Measurements from ENCODE around the gene RNASEH1. TPM values are rescaled to one million over a fixed set of nuclear protein-coding genes. Genes with fewer than 3 reads are reported as not detected.

RNASEH1 gene
- total RNA-seq, 1 donor from 2014 or later, result 28.5 TPM

DNA sequence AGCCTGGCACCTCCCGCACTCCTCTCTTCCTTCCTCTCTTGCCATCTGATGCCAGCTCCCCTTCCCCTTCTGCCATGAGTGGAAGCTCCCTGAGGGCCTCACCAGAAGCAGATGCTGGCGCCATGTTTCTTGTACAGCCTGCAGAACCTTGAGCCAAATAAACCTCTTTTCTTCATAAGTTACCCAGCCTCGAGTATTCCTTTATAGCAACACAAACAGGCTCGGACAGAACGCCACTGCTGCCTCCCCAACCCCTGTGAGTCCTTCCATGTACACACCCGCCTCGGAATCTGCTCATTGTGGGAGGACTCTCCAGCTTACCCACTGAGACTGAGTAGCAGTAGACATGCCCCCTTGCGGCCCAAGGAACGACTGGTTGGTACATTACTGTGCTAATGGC lies 8.7 kb upstream of the RNASEH1 start:
- H3K27me3 Mint-ChIP-seq, result no peaks in the 10 kb centered on the region
- POLR2A ChIA-PET, result no interaction called here
- intact Hi-C loops (cut with micrococcal nuclease), result no loop called here
- H3K9me3 Mint-ChIP-seq, result no peaks in the 10 kb centered on the region
- ATAC-seq (ENCODE audit: low read depth) (no peak), DNase-seq (no peak)
- H3K4me3 Mint-ChIP-seq, result no peak overlapping the region
- peak overlapping the region; percentile 65 for H3K27ac Mint-ChIP-seq
- CTCF ChIA-PET, result no interaction called here
- TF ChIP-seq, protein P1, sequence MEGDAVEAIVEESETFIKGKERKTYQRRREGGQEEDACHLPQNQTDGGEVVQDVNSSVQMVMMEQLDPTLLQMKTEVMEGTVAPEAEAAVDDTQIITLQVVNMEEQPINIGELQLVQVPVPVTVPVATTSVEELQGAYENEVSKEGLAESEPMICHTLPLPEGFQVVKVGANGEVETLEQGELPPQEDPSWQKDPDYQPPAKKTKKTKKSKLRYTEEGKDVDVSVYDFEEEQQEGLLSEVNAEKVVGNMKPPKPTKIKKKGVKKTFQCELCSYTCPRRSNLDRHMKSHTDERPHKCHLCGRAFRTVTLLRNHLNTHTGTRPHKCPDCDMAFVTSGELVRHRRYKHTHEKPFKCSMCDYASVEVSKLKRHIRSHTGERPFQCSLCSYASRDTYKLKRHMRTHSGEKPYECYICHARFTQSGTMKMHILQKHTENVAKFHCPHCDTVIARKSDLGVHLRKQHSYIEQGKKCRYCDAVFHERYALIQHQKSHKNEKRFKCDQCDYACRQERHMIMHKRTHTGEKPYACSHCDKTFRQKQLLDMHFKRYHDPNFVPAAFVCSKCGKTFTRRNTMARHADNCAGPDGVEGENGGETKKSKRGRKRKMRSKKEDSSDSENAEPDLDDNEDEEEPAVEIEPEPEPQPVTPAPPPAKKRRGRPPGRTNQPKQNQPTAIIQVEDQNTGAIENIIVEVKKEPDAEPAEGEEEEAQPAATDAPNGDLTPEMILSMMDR (IDR thresholded peaks at IDR 0.05), result no peak
- H3K36me3 Mint-ChIP-seq (ENCODE audit: low read depth), result no peaks in the 10 kb centered on the region
- H3K4me1 Mint-ChIP-seq, result peaks cover 31% of the 10 kb centered on the region

DNA sequence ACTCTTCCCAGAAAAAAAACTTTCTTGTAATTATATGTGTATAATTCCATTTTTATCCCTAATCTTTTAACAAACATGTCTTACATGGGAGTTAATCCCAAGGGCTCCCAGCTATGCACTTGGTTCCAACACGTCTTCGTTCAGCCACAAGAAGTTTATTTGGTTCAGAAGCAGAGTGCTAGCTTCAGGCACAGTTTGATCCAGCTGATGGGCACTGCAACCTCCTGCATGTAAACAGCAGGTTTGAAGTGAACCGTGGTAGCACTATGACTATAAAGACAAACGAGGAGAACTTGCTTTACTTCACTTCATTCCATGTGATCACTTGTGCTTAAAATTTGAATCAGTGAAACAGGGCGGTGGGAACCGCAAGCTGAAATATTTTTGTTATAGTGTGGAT lies 7.0 kb upstream of the RNASEH1 start:
- Mint-ChIP-seq H3K27ac (peak overlapping the region; percentile 94), H3K27me3 (no peaks in the 10 kb centered on the region), H3K4me3 (no peak overlapping the region), H3K9me3 (no peaks in the 10 kb centered on the region), H3K4me1 (peaks cover 44% of the 10 kb centered on the region), H3K36me3 (ENCODE audit: low read depth) (peaks cover 10% of the 10 kb centered on the region)
- ATAC-seq (ENCODE audit: low read depth) (no peak), DNase-seq (no peak)
- TF ChIP-seq, protein P1 (IDR thresholded peaks at IDR 0.05), result no peak
- POLR2A ChIA-PET, result interaction anchor here (1.0 kb wide), 1 partner anchor 45 kb away, joined by 5 read pairs; the partner anchor contains the start of gene ADI1
- intact Hi-C loops (cut with micrococcal nuclease), result no loop called here
- CTCF ChIA-PET, result no interaction called here

DNA sequence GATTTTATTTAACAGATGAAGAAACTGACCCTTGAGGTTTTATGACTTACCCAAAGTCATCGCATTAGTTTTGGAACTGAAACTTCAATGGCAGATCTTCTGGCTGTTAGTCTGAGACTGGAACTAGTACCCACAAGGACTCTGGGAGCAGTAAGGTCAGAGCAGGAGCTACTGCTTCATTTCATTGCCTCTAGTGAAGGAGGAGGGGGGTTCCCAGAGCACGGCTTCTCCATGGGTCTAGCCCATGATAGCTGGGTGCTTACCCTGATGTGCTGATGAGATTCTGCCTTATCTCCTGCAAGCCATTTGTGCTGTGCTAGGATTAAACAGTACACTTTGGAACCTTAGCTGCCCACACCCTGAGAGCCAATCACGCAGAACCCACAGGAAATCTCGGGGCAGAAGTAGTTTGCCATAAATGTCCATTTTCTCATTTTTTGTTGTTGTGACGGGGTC lies 5.4 kb upstream of the RNASEH1 start:
- no peaks in the 10 kb centered on the region for H3K9me3 Mint-ChIP-seq
- no peak for DNase-seq
- H3K4me1 Mint-ChIP-seq, result peaks cover 55% of the 10 kb centered on the region
- H3K36me3 Mint-ChIP-seq (ENCODE audit: low read depth), result peaks cover 20% of the 10 kb centered on the region
- H3K27ac Mint-ChIP-seq, result peak overlapping the region; percentile 94
- ChIA-PET CTCF (no interaction called here), POLR2A (interaction anchor here (0.7 to 1.5 kb wide), 8 partner anchors 10 to 45 kb away, joined by 3 to 8 read pairs (median 5); partner anchors contain the start of gene RPS7)
- TF ChIP-seq, protein P1 (IDR thresholded peaks at IDR 0.05), result no peak
- ATAC-seq (ENCODE audit: low read depth), result peak; percentile 41
- H3K27me3 Mint-ChIP-seq, result no peaks in the 10 kb centered on the region
- H3K4me3 Mint-ChIP-seq, result peak overlapping the region; percentile 75
- intact Hi-C loops (cut with micrococcal nuclease), result loop anchor here (1.0 kb wide), 1 partner anchor 12 kb away; the partner anchor contains the start of gene RPS7

DNA sequence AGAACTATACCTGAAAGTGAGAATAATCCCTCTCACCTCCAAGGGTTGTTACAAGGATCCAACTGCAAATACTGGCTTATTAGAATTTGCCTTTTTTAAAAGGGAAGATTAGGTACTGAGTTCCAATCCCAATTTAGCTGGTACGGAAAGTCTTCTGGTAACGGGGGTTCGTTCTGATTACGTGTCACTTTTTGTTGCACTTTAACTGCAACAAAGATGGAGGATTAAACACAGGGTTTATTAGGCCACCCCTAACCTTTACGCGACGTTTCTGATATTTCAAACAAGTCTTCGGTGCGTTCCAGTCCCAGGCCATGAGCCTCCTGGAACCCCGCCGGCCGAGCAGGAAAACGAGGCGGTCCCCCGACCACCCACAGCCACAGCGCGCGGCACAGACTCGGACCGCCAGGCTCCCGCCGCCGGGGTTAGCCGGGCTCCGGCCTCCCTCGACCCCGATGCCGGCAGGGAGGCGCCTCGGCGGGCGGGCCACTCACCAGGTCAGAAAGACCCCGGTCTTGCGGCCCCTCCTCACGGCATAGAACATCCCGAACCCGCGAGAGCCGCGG lies 411 bp downstream of the RNASEH1 start:
- CTCF ChIA-PET, result no interaction called here
- POLR2A ChIA-PET, result interaction anchor here (0.8 to 4.7 kb wide), 17 partner anchors 12 to 335 kb away, joined by 3 to 128 read pairs (median 4); partner anchors contain the start of genes ADI1, EIPR1, RPS7 and TRAPPC12
- H3K4me1 Mint-ChIP-seq, result peaks cover 38% of the 10 kb centered on the region
- no peaks in the 10 kb centered on the region for H3K27me3 Mint-ChIP-seq
- peak; percentile 12 for ATAC-seq (ENCODE audit: low read depth)
- H3K36me3 Mint-ChIP-seq (ENCODE audit: low read depth), result peaks cover 64% of the 10 kb centered on the region
- TF ChIP-seq, protein P1 (IDR thresholded peaks at IDR 0.05), result no peak
- peak overlapping the region; percentile 91 for H3K4me3 Mint-ChIP-seq
- peak overlapping the region; percentile 97 for H3K27ac Mint-ChIP-seq
- intact Hi-C loops (cut with micrococcal nuclease), result loop anchor here (1.0 kb wide), 5 partner anchors 18 to 180 kb away; partner anchors contain the start of genes ADI1, EIPR1 and RPS7
- no peaks in the 10 kb centered on the region for H3K9me3 Mint-ChIP-seq
- DNase-seq, result no peak

DNA sequence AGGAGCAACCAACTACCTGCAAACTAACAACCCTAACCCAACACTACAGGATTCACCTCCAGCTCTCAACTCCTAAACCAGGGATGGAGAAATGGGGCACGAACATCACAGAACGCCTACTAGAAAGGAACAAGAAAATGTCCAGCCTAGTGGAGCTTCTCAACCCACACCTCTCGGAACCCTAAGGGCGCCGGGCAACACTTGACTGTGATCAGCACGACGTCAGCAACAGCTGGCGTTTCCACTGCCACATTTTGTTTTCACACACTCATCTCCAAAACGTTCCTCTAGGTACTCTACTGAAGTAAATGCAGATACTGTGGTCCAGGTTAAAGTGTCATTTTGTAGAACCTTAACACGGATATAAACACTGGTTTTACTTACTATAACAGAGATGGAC lies 4.2 kb downstream of the RNASEH1 start:
- H3K27ac Mint-ChIP-seq, result no peak overlapping the region
- POLR2A ChIA-PET, result no interaction called here
- H3K4me1 Mint-ChIP-seq, result peaks cover 12% of the 10 kb centered on the region
- H3K9me3 Mint-ChIP-seq, result no peaks in the 10 kb centered on the region
- H3K27me3 Mint-ChIP-seq, result no peaks in the 10 kb centered on the region
- peaks cover 81% of the 10 kb centered on the region for H3K36me3 Mint-ChIP-seq (ENCODE audit: low read depth)
- intact Hi-C loops (cut with micrococcal nuclease), result no loop called here
- DNase-seq, result no peak
- CTCF ChIA-PET, result no interaction called here
- ATAC-seq (ENCODE audit: low read depth), result no peak
- no peak overlapping the region for H3K4me3 Mint-ChIP-seq
- TF ChIP-seq, protein P1 (IDR thresholded peaks at IDR 0.05), result no peak
